ENCODE results near the gene SPP1. TPM values are rescaled to one million over a fixed set of nuclear protein-coding genes. Genes with fewer than 3 reads are reported as not detected.
"Not testable (repeated sequence)": the region's sequence is repeated elsewhere in the genome, so short reads cannot be mapped to it uniquely, and the experiment has no call there.

The SPP1 gene
- total RNA-seq, 1 experiment from 2014 or later: 1,619 TPM

DNA sequence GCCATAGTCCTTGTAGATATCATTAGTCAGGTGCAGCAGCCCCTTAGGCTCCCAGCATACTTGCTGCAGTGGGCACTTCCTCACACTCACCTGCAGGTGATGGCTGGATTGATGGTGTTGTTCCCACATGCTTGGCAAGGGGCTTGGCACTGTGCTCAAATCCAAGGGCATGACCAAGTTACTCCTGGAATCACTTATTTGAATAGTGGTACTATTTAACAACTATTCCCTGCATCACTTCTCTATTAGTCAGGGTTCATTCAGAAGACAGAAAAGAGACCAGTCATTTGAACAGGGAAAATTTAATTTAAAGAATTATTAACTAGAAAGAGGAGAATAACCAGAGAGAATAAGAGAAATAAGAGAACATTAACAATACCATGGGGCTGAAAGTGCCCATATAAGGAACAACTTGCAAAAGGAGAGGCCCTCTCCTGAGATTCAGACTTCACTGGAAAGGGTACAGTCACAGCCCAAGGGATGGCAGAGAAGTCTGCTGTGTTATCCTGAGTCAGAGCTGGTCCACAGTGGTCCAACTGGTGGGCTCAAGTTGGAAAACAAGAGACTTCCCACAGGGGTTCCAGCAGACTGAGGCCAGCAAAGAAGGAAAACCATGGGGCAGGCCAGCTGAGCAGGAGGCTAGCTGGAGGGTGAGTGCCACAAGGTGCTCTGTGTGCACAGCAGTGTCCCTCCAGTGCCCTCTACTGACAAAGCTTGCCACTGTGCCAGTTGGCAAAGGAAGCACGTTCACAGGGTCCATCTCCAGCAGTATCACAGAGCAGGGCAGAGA, 9.8 kb downstream of the SPP1 start:
- peak; percentile 75 for DNase-seq (ENCODE audit: extremely low read depth, low read depth)

DNA sequence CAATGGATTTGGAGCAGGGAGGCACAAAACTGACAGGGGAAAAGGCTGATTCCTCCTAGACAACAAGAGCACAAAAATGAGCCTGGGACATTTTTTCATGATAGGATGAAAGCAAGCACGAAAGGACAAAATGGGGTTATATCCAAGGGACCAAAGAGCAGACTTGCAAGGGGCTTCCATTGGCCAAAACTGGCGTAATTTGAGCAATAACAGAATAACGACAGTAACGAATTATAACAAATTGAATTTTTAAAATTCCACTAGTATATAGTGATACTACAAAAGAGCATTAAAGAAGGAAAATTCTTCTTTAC, 10.3 kb downstream of the SPP1 start:
- no peak for DNase-seq (ENCODE audit: extremely low read depth, low read depth)

DNA sequence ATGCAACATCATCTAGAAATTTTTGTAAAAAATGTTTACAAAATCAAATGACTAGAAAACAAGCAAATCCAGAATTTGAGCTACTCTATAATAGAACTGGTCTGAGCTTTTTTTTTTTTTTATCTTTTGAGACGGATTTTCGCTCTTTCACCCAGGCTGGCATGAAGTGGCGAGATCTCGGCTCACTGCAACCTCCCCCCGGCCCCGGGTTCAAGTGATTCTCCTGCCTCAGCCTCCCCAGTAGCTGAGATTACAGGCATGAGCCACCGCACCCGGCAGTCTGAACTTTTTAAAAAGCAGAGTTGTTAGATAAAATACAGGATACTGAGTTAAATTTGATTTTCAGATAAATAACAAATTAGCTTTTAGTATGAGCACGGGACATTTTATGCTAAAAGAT, 11.0 kb downstream of the SPP1 start:
- DNase-seq (ENCODE audit: extremely low read depth, low read depth): no peak

DNA sequence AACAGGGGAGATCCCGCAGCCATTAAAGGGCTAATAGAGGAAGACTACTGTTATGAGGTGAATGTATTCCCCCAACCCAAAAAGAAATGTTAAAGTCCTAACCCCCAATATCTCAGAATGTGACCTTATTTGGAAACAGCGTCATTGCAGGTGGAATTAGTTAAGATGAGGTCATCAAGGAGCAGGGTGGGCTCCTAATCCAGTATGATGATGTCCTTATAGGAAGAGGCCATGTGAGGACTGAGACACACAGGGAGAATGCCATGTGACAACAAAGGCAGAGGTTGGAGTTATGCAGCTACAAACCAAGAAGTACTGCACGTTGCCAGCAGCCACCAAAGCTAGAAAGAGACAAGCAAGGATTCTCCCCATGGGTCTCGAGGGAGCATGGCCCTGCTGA, 14.3 kb downstream of the SPP1 start:
- DNase-seq (ENCODE audit: extremely low read depth, low read depth): no peak

DNA sequence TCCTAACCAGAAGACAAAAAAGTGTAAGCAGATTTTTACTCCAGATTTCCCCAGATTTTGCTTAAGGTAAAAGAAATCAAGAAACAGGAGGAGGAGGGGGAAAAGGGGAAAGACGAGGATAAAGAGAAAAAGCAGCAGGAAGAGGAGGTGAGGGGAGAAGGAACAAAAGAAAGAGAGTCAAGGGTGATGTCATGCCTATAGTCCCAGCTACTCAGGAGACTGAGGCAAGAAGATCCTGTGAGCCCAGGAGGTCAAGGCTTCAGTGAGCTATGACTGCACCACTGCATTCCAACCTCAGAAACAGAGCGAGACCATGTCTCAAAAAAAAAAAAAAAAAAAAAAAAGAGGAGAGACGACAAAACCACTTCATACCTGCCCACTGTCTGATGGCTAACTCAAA, 19.9 kb downstream of the SPP1 start:
- DNase-seq (ENCODE audit: extremely low read depth, low read depth): no peak

DNA sequence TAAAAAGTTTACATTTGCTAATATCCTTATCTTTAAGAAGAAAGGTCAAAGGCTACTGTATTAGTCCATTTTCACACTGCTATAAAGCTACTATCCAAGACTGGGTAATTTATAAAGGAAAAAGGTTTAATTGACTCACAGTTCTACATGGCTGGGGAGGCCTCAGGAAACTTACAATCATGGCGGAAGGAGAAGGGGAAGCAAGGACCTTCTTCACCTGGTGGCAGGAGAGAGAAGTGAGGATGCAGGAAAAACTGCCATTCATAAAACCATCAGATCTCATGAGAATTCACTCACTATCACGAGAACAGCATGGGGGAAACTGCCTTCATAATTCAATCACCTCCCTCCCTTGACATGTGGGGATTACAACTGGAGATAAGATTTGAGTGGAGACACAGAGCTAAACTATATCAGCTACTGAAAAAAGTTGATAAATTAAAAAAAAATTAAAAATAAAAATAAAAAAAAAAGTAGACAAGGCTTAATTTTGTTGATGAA, 23.7 kb downstream of the SPP1 start:
- DNase-seq (ENCODE audit: extremely low read depth, low read depth): not testable (repeated sequence)

DNA sequence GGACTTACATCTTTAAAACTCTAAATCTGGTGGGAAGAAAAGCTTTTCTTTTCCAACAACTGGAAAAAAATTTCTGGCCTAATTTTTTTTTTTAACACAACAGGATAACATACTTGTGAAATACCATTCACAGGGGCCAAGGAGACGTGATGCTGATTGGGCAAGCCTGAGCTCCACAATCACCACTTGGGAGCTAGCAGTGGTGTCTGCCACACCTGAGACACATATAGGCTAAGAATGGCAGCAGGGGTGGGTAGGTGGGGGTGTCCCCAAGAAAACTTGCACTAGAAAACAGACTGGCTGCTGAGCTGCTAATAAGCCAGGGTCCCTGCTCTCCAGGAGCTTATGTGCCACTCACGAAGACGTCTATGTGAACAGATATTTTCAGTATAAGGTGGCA, 26.4 kb downstream of the SPP1 start:
- DNase-seq (ENCODE audit: extremely low read depth, low read depth): no peak

DNA sequence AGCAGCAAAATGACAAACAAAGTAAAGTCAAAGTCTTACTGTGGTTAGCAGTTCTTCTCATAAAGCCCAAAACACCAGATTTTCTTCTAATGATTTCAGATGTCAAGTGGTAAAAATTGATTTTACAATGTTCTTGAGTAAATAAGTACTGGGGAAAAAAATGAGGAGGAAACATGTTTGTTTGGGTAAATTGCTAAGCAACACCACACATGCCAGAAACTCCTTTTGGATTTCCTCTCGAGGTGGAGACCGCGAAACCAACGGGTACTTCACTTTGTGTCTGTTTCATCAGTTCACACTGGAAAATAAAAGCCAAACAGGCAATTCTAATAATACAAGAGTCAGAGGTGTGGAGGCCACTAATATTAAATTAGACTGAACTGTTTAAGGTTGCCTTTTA, 27.3 kb downstream of the SPP1 start:
- DNase-seq (ENCODE audit: extremely low read depth, low read depth): no peak

DNA sequence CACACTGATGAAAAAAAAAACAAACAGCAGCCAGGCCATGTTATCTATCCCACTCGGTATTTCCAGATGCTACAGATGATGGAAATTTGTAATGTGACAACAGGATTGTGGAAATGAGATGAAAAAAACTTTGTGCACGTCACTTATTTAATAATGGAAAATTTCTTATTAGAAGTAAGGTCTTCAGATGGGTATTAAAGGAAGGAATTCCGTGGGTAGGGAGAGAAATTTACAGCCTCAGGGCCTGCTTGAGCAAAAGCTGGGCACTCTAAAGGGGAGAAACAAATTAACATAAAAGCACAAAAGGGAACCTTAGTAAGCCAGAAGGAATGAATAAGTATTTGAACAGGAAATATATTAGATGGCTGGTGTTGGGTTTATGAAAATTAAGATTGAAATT, 27.7 kb downstream of the SPP1 start:
- no peak for DNase-seq (ENCODE audit: extremely low read depth, low read depth)

DNA sequence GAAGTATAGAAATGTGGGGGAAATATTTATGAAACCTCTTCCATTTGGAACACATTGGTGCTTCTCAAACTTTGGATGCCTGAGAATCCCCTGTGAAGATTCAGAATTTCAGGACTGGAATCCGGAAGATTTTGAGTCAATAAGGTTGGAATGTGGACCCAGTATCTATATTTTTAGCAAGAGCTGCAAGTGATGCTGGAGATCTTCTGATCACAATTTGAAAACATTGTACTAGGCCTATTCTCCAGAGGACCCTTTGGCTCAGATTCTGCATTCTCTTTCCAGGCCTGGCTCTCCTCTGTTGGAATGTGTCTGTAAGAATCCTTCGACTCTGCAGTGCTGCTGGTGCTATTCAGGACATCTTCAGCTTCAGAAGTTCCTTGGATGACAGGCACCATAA, 29.6 kb downstream of the SPP1 start:
- DNase-seq (ENCODE audit: extremely low read depth, low read depth): no peak

DNA sequence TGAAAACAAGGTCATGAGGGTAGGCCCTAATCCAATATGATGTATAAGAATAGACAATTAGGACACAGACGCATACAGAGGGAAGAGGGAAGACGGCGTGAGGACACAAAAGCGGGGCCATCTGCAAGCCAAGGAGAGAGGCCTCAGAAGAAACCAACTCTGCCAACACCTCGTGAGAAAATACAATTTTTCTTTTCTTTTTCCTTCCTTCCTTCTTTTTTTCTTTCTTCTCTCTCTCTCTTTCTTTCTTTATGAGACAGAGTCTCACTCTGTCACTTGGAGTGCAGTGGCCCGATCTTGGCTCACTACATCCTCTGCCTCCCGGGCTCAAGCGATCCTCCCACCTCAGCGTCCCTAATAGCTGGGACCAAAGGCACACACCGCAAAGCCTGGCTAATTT, 30.4 kb downstream of the SPP1 start:
- no peak for DNase-seq (ENCODE audit: extremely low read depth, low read depth)

DNA sequence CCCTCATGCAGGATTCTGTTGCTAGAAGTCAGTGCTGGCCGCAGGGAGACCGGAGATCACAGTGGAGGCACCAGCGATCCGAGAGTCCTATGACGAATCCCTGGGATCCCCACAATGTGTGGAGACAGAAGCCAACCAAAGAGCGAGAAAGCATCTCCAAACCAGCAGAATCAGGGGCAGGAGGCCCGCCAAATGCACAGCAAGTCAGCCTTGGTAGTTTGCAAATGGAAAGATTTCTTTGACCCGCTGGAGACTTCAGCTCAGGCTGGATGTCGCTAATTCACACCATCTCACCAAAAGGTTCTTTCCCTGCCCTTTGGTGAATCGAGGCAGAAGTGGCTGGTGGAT, 31.4 kb downstream of the SPP1 start:
- DNase-seq (ENCODE audit: extremely low read depth, low read depth): no peak

DNA sequence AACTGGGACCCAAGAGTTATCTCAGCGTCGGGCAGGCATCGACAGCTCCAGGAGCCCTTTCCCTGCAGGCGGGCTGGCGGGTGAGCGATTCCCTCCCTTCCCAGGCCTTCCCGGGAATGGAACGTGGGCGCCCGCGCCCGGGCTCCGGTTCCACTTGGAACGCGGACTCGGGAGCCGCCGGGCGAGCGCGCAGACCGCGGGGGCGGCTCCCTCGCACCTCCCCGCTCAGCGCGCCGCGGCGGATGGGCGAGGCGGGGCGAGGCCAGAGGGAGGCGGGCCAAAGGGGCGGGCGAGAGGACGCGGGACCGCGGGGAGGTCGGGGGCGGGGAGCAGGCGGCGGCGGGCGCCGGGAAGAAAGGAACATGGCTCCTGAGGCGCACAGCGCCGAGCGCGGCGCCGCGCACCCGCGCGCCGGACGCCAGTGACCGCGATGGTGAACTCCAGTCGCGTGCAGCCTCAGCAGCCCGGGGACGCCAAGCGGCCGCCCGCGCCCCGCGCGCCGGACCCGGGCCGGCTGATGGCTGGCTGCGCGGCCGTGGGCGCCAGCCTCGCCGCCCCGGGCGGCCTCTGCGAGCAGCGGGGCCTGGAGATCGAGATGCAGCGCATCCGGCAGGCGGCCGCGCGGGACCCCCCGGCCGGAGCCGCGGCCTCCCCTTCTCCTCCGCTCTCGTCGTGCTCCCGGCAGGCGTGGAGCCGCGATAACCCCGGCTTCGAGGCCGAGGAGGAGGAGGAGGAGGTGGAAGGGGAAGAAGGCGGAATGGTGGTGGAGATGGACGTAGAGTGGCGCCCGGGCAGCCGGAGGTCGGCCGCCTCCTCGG, 32.0 kb downstream of the SPP1 start, which contains the start of gene PKD2:
TSS of gene PKD2 (plus strand) at position 332 of the 818 bp plus-strand sequence. CDS start at position 431, 99 bp downstream.
- peak; percentile 64 for DNase-seq (ENCODE audit: extremely low read depth, low read depth)

DNA sequence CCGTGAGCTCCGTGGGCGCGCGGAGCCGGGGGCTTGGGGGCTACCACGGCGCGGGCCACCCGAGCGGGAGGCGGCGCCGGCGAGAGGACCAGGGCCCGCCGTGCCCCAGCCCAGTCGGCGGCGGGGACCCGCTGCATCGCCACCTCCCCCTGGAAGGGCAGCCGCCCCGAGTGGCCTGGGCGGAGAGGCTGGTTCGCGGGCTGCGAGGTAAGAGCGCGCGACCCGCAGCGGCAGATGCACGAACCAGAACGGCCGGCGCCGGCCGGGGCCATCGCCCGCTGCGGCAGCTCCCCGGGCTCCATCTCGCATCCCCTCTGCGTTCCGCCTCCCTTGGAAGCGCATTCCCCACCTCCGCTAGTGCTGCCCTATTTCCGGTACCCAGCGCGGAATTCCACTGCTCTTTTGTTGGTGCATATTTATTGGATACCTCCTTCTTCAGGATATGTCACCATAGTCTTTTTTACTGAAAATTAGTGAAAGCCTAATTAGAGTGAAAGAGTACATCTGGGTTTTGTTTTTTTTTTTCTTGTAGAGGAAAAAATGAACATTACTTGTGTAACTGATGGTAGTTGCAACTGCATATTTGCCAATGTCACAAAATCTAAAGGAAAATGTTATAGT, 32.7 kb downstream of the SPP1 start:
- no peak for DNase-seq (ENCODE audit: extremely low read depth, low read depth)

DNA sequence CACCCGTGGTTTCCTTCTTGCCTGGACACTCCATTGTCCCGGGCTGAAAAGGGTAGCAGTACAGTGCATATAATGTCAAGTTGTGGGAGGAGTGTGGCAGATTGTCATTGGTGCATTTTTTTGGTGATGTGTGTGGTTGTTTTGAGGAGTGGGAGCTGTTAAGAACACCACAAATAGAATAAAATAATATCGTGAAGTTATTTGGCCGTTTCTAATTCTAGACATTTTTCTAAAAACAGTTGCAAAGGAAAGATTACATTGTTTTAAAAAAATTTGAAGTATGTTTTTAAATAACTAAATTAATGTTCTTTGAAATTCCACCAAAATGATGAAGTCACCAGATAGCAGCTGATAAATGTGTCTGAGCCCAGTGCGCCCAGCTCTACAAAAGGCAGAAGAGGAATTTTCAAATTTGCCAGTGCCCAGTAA, 33.2 kb downstream of the SPP1 start:
- no peak for DNase-seq (ENCODE audit: extremely low read depth, low read depth)

DNA sequence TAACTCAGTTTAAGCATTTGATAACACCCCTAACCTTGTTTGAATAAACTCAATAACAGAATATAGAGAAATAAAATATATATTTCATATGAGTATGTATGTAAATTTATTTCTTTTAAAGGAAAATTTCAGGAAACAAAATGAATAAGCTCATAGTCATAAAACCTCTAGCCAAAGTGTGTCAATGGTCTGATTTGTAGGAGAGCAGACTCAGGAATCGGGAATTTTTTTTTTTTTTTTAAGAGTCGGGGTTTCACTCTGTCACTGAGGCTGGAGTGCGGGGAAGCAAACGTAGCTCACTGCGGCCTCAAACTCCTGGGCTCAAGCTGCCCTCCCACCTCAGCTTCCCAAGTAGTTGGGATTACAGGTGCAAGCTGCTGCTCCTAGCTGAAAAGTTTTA, 34.4 kb downstream of the SPP1 start:
- no peak for DNase-seq (ENCODE audit: extremely low read depth, low read depth)

DNA sequence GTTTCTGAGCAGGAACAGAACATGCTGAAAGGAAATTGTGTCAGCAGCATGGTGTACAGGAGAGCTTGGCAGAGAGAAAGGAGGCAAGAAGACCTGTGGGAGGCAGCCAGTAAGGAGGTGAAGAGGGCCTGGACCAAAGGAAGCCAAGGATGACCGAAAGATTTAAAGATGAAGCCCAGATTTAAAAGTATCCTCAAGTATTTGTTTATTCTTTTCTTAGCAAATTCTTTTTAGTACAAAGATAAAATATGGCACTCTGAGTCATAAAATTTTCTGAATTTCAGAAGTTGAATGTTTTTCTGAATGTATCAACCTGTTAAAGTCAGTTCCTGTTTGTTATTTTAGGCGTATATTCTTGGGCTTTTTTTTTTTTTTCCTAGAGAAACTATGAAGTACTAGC, 35.5 kb downstream of the SPP1 start:
- no peak for DNase-seq (ENCODE audit: extremely low read depth, low read depth)

DNA sequence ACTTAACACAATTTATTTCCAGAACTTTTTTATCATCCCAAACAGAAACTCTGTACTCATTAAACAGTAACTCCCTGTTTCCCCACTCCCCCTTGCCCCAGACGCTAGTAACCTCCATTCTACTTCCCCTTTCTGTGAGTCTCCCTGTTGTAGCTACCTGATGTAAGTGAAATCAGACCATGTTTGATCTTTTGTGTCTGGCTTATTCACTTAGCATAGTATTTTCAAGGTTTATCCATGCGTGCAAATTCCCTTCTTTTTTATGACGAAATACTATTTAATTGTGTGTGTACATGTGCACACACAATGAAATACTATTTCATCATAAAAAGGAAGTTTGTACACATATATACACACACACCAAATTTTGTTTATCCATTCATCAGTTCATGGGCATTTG, 37.1 kb downstream of the SPP1 start:
- DNase-seq (ENCODE audit: extremely low read depth, low read depth): no peak

DNA sequence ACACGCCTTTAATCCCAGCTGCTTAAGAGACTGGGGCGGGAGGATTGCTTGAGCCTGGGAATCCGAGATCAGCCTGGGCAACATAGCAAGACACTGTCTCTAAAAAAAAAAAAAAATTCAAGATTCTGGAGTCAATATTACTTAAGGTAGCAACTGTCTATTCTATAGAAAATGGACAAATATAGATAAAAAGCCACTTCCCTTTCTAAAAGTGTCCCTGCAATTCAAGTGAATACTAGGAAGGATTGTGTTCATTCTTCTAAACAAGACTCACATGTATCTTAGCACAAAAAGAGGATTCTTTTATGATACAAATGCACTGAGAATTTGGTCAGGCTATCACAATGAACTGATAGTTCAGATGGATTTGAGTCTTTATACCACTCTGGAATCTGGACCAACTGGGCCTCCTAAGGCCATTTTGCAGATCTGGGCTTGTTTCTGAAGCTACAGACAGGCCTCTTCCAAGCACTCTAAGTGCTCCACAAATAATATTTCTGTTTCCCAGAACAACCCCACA, 38.9 kb downstream of the SPP1 start:
- no peak for DNase-seq (ENCODE audit: extremely low read depth, low read depth)

DNA sequence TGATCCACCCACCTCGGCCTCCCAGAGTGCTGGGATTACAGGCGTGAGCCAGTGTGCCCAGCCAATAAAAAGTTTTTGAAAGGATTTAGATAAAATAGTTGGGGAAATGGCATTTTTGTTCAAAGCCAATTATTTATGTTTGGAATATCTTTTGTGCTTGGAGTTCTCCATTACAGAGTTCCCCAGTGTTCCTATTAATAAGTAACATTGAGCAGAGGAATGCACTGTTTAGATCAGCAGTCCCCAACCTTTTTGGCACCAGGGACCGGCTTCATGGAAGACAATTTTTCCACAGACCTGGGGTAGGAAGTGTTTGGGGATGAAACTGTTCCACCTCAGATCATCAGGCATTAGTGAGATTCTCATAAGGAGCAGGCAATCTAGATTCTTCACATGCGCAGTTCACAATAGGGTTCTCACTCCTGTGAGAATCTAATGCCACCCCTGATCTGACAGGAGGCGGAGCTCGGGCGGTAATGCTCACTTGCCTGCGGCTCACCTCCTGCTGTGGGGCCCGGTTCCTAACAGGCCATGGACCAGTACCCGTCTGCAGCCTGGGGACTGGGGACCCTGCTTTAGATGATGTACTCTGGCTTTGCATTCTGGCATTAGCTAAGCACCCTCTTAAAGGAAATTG, 40.3 kb downstream of the SPP1 start:
- DNase-seq (ENCODE audit: extremely low read depth, low read depth): no peak

Measured in NCI-H460 (cell line).